Right lobe of liver (tissue), 6 donors: Measurements from ENCODE around the gene ADAM12. TPM values are rescaled to one million over a fixed set of nuclear protein-coding genes. Genes with fewer than 3 reads are reported as not detected.

ENCODE experiments used
- ATAC-seq, 4 donors: fragments of 200-7000 bp; cut with Tn5 transposase; one replicate each; pipeline ENCODE4 v1.9.1; 2020; ENCODE audit warnings: mild to moderate bottlenecking in 4 of 4, moderate library complexity in 4 of 4
- DNase-seq, 3 donors: peaks; one replicate each; pipeline ENCODE4 v3.0.0-alpha.2; 2020
- H3K27ac ChIP-seq, 3 donors: fragments of 200-600 bp; one replicate each; pipeline ENCODE4 v1.8.0; 2022
- H3K27me3 ChIP-seq, 2 donors: fragments of 200-600 bp; one replicate each; pipeline ENCODE4 v1.8.0; 2022
- H3K36me3 ChIP-seq, 4 donors: fragments of 200-600 bp; sonication (generic) in 1 of 4; one replicate each; pipeline versions ENCODE4 v1.5.1 to v1.8.0; 2017 to 2022; ENCODE audit warnings: control low read depth in 1 of 4
- H3K4me1 ChIP-seq, 4 donors: fragments of 200-600 bp; sonication (generic) in 1 of 4; one replicate each; pipeline versions ENCODE4 v1.5.1 to v1.8.0; 2017 to 2022; ENCODE audit warnings: control low read depth in 1 of 4
- H3K4me3 ChIP-seq, 3 donors: fragments of 200-600 bp; one replicate each; pipeline ENCODE4 v1.8.0; 2022
- H3K9me3 ChIP-seq, 4 donors: fragments of 200-600 bp; sonication (generic) in 1 of 4; one replicate each; pipeline versions ENCODE4 v1.5.1 to v1.8.0; 2017 to 2022; ENCODE audit warnings: control low read depth in 1 of 4
- CTCF ChIP-seq, 4 donors: fragments of 200-600 bp in 3 of 4; fragments of 450-650 bp in 1 of 4; IDR thresholded peaks; one replicate each; pipeline versions ENCODE4 v1.5.1 to v1.8.0; 2016 to 2022; ENCODE audit warnings: antibody characterized with exemption in 4 of 4, mild to moderate bottlenecking in 2 of 4
- POLR2A ChIP-seq: fragments of 450-650 bp; IDR thresholded peaks from one replicate; pipeline ENCODE4 v1.6.1; 2017; ENCODE audit warnings: antibody characterized with exemption, mild to moderate bottlenecking
- WGBS: methylation state at CpG from one replicate; pipeline ENCODE4 v1.1.6; 2018; ENCODE audit warnings: low coverage, low lambda C conversion rate; ENCODE audit not compliant: insufficient coverage; ENCODE audit errors: missing lambda C conversion rate; 5-methylcytosine and 5-hydroxymethylcytosine counted together
- intact Hi-C, 2 donors: fragments of 100-400 bp; cut with DNase I; formaldehyde crosslinking; loops; one replicate each; pipeline versions ENCODE4 v1.11.2 to v1.14.1; 2022
- total RNA-seq, 6 experiments: library from RNA; depleted of rRNA in 2 of 6; stranded (reverse); fragments of >200 nt in 2 of 6; fragmentation: NEBNext Ultra II Directional in 3 of 6; extraction: Animal tissue kit (Norgen Biotek cat#: 25700) in 3 of 6; gene quantifications; one replicate each; pipeline versions ENCODE4 v1.1.0 to v1.2.4, GENCODE V29; 2016 to 2023
- donor health status: DM: no; HTN: yes; CAD: no.
- donor health status: DM: no; HTN: no; CAD: no.
- donor health status: DM: no; HTN: no; CAD: no.
- donor health status: DM: no; HTN: yes; CAD: no.
- donor health status: DM: no; HTN: yes; CAD: no.

The ADAM12 gene
- total RNA-seq, 6 experiments from 2014 or later: 0.06 to 1.3 (median 0.48) TPM; not detected in 2

- H3K4me3 ChIP-seq: no peak overlapping the region
- no peaks in the 10 kb centered on the region for H3K9me3 ChIP-seq
- no peak for TF ChIP-seq POLR2A
- TF ChIP-seq CTCF (IDR thresholded peaks at IDR 0.05): no peak
- no peaks in the 10 kb centered on the region for H3K27me3 ChIP-seq
- ATAC-seq (no peak), DNase-seq (no peak)
- no peaks in the 10 kb centered on the region for H3K4me1 ChIP-seq
- H3K36me3 ChIP-seq: no peaks in the 10 kb centered on the region
- no peak overlapping the region for H3K27ac ChIP-seq
- intact Hi-C loops: no loop called here
- 55% methylated on average over 12 of the region's 12 CpGs for WGBS
These were observed 72.6 kb downstream of the ADAM12 start for GRCh38 chr10:126315494-126316177.

DNA sequence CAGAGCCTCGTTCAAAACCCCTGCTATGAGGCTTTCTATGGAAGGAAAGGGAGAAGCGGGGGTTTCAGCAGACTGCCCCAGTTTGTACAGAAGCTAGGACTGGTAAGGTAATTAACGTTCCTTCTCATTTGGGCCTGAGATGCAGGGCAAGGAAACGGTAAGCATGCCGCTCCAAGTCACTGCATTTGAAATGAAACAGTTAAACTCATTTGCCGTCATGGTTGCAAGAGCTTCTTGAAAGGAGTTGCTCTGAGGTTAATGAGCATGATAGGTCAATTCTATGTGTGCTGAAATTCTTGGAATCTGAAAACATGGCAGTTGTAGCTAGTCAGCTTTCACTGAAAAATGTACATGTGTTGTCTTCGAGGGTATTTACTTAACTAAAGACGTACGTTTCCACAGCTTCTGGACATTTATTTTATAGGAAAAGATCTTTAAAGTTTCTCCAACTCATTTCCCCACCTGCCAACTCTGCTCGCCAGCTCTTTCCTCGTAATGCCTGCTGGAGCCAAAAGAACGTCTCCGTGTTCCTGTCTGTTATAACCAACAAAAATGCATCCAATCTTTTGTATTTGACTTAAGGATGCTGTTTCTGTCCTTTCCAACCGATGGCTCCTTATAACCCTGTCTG lies 73.3 kb downstream of the ADAM12 start:
- ATAC-seq: no peak

GRCh38 chr10:126312167-126312566 lies 76.1 kb downstream of the ADAM12 start:
- intact Hi-C loops: no loop called here
- no peaks in the 10 kb centered on the region for H3K4me1 ChIP-seq
- DNase-seq (no peak), ATAC-seq (no peak)
- WGBS: 89% methylated on average over 3 of the region's 9 CpGs
- no peaks in the 10 kb centered on the region for H3K27me3 ChIP-seq
- TF ChIP-seq CTCF (IDR thresholded peaks at IDR 0.05) (no peak), POLR2A (no peak)
- no peaks in the 10 kb centered on the region for H3K36me3 ChIP-seq
- no peaks in the 10 kb centered on the region for H3K9me3 ChIP-seq
- H3K4me3 ChIP-seq: no peak overlapping the region
- H3K27ac ChIP-seq: no peak overlapping the region

More for the DNA sequence above, 73.3 kb downstream of the ADAM12 start:
- WGBS: 57% methylated on average over 14 of the region's 14 CpGs
- no peak for TF ChIP-seq POLR2A
- TF ChIP-seq CTCF (IDR thresholded peaks at IDR 0.05): no peak
- Histone ChIP-seq H3K36me3 (no peaks in the 10 kb centered on the region), H3K4me3 (no peak overlapping the region), H3K27me3 (no peaks in the 10 kb centered on the region), H3K27ac (no peak overlapping the region), H3K4me1 (no peaks in the 10 kb centered on the region), H3K9me3 (no peaks in the 10 kb centered on the region)
- no peak for DNase-seq
- intact Hi-C loops: no loop called here

DNA sequence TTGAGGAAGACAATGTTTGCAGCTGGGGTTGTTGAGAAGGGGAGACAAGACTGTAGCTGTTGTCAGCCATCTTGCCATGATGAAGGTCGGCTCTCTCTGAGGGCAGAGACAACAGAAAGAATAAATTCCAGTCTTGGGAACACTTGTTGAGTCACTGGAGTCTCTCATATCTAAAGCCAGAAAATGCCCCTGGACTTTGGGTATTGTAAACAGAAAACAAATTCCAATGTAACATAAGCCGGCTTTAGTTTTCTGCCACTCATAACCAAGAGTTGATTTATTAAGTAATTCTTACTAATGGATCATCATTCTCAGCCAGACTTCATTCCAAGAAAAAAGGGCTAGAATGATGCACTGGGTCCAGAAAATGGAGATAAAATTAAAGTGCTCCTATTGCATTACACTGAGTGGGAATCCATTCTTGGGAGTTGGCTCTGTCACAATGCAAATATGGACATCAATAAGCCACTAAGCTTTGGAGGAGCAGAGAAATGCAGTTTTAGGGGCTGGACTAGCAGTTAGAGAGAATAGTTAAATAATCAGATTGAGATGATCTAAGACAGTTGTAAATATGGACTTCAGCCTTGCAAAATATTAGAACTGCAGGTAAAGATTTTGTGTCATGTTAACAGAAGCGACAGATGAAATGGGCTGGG lies 78.9 kb downstream of the ADAM12 start:
- TF ChIP-seq CTCF (IDR thresholded peaks at IDR 0.05): no peak
- no peak for TF ChIP-seq POLR2A
- no peak overlapping the region for H3K4me3 ChIP-seq
- no peaks in the 10 kb centered on the region for H3K27me3 ChIP-seq
- intact Hi-C loops: no loop called here
- no peaks in the 10 kb centered on the region for H3K9me3 ChIP-seq
- H3K36me3 ChIP-seq: no peaks in the 10 kb centered on the region
- 51% methylated on average over 3 of the region's 3 CpGs for WGBS
- H3K27ac ChIP-seq: no peak overlapping the region
- ATAC-seq (no peak), DNase-seq (no peak)
- no peaks in the 10 kb centered on the region for H3K4me1 ChIP-seq
